DOHH2 (cell line): ENCODE data around the gene FOXK2.

Source experiments
- EZH2phosphoT487 ChIP-seq: fragments of 200-600 bp; sonication (generic); IDR thresholded peaks from 2 replicates; pipeline ENCODE4 v1.6.1; 2017; ENCODE audit warnings: borderline replicate concordance, mild to moderate bottlenecking, antibody characterized with exemption, low read length, moderate library complexity, mixed read lengths
- TF ChIP-seq, protein P1 (sequence below): fragments of 200-600 bp; sonication (generic); IDR thresholded peaks from one replicate; pipeline ENCODE4 v1.5.1; 2014; ENCODE audit warnings: antibody characterized with exemption, mild to moderate bottlenecking, low read depth, low read length; ENCODE audit not compliant: poor library complexity, severe bottlenecking

DNA sequence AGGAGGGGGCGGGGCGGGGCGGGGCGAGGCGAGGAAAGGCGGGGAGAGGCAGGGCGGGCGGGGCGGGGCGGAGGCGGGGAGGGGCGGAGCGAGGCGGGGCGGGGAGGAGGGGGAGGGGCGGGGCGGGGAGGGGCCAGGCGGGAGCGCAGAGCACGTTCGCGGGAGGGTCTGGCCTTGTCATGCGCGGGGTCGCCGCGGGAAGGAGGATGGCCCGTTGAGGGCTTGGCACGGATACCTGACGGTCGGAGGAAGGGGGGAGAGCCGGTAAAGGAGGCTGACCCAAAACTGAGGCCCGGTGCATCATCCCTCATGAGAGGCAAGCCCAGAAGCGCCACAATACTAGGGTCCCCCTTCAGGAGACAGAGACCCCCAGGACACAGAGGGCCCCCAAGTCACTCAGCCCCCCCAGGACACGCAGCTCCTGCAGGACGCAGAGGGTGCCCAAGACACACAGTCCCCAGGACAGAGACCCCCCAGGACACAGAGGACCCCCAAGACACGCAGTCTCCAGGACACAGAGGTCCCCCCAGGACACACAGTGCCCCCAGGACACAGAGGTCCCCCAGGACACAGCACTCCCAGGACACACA lies 129.3 kb downstream of the FOXK2 start:
- TF ChIP-seq, protein P1, sequence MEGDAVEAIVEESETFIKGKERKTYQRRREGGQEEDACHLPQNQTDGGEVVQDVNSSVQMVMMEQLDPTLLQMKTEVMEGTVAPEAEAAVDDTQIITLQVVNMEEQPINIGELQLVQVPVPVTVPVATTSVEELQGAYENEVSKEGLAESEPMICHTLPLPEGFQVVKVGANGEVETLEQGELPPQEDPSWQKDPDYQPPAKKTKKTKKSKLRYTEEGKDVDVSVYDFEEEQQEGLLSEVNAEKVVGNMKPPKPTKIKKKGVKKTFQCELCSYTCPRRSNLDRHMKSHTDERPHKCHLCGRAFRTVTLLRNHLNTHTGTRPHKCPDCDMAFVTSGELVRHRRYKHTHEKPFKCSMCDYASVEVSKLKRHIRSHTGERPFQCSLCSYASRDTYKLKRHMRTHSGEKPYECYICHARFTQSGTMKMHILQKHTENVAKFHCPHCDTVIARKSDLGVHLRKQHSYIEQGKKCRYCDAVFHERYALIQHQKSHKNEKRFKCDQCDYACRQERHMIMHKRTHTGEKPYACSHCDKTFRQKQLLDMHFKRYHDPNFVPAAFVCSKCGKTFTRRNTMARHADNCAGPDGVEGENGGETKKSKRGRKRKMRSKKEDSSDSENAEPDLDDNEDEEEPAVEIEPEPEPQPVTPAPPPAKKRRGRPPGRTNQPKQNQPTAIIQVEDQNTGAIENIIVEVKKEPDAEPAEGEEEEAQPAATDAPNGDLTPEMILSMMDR: no peak
- no peak for TF ChIP-seq EZH2phosphoT487
